HPDE6-E6E7 (cell line): ENCODE measurements around the gene RAD51B.
"Not testable (repeated sequence)": the region's sequence is repeated elsewhere in the genome, so short reads cannot be mapped to it uniquely, and the experiment has no call there.

Experiments used
- DNase-seq: peaks from one replicate; pipeline ENCODE4 v3.0.0; 2011; ENCODE audit warnings: missing footprints; ENCODE audit errors: extremely low spot score

Gene RAD51B

GRCh38 chr14:68695856-68696255 is 876.3 kb downstream of the RAD51B start:
- DNase-seq = no peak

GRCh38 chr14:68696266-68696665 is 876.7 kb downstream of the RAD51B start:
- no peak for DNase-seq

GRCh38 chr14:68696721-68697495 is 877.3 kb downstream of the RAD51B start:
- no peak for DNase-seq

- DNase-seq = not testable (repeated sequence)
These were observed 879.2 kb downstream of the RAD51B start for GRCh38 chr14:68698773-68699172.

- DNase-seq = no peak
These were observed 881.6 kb downstream of the RAD51B start for GRCh38 chr14:68701001-68701741.

DNA sequence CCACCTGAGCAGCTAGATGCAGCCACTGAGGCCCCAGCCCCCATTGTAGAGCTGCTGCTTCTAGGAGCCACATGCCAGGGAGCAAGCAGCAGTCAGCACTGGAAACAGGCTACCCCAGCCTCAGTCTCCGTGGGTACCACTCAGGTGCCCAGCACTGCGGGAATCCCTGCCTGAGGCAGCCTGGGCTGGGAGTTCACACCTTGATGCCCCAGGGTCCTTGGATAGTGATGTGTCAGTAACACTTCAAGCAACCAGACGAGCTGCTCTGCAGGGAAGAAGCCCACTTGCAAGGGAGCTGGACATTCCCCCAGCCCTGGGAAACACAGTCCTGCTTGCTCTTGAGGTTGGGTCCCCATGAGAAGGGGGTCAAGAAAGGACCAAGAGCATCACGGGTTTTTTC is 882.6 kb downstream of the RAD51B start:
- DNase-seq = no peak

- no peak for DNase-seq
These were observed 883.0 kb downstream of the RAD51B start for GRCh38 chr14:68702578-68702977.

DNA sequence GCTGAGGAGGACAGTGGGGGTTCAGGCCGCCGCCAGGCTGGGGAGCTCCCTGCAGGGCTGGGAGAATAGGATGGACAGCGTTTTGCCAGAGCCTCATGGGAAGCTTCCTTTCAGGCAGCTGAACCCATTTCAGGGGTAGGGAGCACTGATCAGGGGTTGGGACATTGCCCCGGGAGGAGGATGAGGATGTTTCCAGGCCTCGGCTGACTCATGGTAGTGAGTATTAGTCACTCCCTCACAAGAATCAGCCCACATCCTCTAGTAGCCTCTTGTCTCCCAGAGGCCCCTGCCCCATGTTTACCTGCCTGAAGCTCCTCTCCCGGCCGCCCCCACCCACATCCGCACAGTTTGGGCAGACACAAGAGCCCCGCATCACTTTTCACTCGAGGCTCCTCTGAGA is 883.5 kb downstream of the RAD51B start:
- DNase-seq = peak; percentile 80

DNA sequence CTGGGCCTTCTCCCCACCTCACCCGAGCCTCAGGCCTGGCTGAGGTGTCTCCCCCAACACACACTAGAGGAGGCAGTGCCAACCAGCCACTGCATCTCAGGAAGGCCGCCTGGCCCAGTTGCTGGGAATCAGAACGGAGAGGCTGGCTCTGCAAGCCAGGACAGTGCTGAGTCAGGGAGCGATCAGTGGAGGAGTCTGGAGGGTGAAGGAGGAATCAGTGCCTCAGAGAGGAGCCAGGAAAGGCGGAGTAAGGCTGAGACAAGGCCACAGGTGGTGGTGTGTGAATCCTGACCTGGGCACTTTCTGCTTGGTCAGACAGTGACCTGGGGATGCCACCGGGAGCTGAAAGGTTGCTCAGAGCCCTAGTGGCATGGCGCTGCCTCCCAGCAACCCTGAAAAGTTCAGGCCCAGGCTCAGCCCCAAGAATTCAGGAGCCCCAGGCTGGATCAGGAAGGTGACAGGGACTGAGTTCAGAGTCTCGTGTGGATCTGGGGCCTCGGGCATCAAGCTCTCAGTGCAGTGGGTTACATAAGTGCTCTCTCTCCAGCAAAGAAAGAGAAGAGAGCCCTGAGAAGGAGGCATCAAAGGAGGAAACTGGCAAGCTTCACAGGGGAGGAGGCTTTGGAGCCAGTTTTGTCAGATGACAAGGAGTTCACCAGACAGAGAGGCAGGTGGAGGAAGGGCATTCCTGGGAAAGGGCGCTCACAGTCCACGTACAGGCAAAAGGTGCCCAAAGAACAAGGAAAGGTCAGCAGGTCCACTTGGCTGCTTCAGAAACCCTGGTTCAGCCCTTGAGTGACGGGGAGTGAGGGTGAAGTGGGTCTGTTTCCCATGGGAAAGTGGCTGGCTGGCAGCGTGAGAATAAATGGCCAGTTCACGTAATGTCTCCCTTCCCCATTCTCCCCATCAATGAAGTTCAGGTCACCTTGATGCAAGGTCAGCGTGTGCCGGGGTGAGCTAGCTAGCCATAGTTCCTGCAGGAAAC is 885.4 kb downstream of the RAD51B start:
- peak; percentile 71 for DNase-seq

DNA sequence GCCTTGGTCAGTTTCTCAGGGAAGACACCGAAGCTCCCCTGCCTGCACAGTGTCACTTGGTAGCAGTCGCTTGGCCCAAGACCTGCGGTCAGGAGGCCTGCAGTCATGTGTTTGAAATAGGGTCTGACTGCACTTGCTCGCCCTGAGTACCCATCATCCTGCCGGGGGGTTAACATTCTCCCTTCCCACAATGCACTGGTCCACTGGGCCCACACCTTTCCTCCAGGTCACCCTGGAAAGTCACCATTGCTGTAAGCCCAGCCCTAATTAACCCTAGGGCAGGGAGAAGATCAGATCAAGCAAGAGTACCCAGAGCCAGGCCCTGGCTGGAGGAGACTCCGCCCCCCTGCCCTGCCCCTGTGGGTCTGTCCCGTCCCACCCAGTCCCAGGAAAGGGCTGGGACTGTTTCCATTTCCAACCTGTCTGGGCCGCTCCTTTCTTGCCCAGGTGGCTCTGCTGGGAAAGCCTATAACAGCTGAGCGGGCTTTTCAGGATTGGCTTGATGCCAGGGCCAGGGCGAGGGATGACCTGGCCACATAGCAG is 886.2 kb downstream of the RAD51B start:
- DNase-seq = peak; percentile 77

- no peak for DNase-seq
These were observed 887.9 kb downstream of the RAD51B start for GRCh38 chr14:68707482-68707881.

DNA sequence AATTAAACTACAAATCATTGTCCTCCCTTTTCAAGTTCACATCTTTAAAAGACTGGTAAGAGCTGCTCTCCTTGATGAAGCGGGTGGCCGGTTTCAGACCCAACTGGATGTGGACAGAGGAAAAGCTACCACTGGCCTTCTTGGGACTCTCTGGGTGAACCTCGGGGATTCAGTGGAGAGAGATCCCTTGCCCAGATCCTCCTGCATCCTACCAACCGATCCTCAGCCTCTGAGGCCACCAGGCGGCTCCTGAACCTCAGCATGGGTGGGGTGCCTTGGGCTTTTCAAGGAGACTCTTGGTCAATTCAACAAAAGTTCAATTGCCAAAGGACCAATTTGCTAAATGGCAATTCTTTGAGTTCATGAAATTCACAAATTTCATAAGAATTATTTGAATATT is 888.8 kb downstream of the RAD51B start:
- DNase-seq = no peak

- no peak for DNase-seq
These were observed 889.4 kb downstream of the RAD51B start for GRCh38 chr14:68709007-68709406.

GRCh38 chr14:68710776-68711175 is 891.2 kb downstream of the RAD51B start:
- DNase-seq = no peak

DNA sequence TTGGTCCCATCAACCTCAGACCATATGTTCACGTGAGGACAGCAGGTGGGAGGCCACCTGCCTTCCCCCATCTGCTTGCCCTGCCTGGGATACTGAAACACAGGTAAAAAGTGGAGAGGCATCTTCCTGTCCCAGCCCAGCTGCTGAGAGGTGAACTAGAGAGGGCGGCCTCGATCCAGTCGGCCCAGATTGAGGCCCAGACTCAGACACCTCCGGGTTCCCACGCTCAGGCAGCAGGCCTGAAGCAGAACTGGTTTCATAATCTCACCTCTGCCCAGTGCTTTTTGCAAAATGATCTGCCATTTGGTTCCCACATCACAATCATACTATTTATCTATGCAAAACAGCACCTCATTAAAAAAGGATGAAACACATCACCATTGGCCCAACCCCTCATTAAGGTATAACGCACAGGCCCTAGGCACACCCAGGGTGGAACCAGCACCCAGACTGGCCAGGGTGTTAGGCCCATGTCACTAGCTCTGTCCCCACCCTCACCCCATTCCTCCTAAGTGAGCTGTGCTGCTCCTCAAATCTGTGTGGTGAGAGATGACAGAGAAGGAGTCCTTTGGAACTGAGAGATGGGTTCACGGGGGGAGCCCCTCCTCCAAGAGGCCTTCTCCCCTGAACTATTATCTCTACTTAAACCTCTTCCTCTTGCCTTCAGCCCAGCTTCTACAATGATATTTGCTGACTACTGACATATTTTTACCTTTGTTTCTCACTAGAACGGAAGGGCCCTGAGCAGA is 892.2 kb downstream of the RAD51B start:
- DNase-seq = no peak

DNA sequence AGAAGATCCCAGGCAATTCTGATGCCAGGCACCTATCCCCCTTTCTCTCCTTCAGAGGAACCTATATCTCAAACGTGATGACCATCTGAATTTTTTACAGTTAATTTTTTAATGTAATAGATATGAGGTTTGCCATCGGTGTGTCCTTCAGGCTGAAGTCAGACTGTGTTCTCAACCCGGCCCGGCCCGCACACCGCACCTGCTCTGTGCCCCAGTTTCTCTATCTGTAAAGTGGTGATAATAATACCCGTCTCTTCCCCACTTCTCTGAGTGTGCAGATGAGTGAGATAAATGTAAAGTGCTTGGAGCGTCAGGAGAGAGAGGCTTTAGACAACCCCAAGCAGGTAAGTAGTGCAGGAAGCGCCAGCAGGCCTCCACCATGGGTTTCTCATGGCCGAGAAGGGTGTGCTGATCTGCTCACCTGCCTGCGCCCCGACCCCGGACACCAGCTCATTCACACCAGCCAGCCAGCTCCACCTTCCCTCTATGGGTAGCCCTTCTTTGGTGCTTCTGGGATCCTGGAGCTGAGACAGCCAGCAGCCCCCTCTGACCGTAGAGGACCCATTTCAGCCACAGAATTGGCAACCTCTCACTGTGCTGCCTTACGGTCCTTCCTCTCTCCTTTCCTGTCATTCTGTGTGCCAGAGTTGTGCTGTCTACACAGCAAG is 893.3 kb downstream of the RAD51B start:
- no peak for DNase-seq

DNA sequence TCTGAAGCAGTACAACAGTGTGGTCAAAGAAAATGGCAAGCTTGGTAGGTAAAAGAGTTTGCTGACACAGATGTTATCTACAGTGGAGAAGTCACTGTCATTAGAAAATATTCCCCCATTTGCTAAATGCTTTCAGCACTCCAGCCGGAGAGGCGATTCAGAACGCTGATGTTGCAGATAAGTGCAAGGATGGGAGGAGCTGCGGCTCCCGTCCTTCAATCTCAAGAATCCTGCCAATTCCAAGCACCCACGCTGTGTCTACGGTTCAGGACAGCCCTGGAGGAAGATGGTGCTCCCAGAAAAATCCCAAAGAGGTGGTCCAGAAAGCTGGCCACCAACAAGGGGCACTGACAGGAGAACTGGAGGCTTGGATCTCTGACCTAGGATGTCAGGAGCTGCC is 894.2 kb downstream of the RAD51B start:
- DNase-seq = no peak

DNA sequence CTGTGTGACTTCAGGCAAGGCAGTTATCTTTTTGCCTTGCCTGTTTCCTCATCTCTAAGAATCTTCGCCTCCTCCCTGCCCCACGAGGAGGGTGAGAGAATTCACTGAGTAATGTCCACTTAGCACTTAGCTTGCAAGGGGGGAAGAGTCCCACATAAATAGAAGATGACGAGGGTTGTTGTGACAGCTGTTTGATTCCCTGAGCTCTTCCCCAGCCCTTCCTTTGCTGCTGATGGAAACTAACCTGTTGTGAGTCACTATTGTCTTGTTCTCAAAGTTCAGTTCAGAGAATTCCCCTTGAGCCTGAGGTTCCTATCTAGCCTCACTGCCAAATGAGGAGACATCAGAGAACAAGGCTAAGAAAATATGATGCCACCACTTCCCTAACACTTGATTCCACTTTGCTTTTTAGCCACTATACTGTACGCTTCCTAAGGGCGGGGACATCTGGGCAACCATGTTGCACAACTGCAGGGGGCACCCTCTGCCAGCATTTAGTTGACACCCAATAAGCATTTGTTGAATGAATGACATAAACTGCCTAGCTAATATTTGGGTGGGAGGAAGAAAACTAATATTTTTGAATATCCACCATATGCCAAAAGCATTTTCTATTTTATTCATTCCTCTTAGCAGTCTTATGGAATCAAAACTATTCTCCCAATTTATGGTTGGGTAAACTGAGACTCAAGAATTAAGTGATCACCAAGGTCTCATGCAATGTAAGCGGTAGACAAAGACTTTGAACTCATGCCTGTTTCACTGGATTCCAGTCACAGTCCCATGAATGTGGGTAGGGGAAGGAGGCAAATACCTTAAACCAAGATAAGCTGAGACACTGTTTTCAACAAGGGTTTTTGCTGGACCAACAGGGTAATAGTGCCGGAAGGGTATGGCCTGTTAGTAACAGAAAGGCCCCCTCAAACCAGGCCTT is 895.7 kb downstream of the RAD51B start:
- DNase-seq = no peak

- DNase-seq = no peak
These were observed 897.1 kb downstream of the RAD51B start for GRCh38 chr14:68716698-68717097.
